Hematopoietic multipotent progenitor cell treated with erythropoietin and hydrocortisone succinate and interleukin-3 and kit ligand, for 15 days (in vitro differentiated cells): ENCODE results near the gene EVI5L.
A peak's percentile ranks its signal among the peaks of the same experiment; 100 is the strongest.

Source experiments
- DNase-seq: peaks from one replicate; pipeline ENCODE4 v3.0.0-alpha.2; 2015; ENCODE audit warnings: low spot score

Gene EVI5L

GRCh38 chr19:7898967-7899366 lies 68.9 kb downstream of the EVI5L start:
- no peak for DNase-seq

GRCh38 chr19:7899751-7900378 lies 69.8 kb downstream of the EVI5L start:
- DNase-seq: no peak

DNA sequence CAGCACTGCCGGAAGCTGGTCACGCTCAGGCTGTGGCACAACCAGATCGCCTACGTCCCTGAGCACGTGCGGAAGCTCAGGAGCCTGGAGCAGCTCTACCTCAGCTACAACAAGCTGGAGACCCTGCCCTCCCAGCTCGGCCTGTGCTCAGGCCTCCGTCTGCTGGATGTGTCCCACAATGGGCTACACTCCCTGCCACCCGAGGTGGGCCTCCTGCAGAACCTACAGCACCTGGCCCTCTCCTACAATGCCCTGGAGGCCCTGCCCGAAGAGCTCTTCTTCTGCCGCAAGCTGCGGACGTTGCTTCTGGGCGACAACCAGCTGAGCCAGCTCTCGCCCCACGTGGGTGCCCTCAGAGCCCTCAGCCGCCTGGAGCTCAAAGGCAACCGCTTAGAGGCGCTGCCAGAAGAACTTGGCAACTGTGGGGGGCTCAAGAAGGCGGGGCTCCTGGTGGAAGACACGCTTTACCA lies 70.4 kb downstream of the EVI5L start:
- DNase-seq: no peak

GRCh38 chr19:7900931-7901330 lies 70.9 kb downstream of the EVI5L start:
- no peak for DNase-seq

GRCh38 chr19:7901337-7901736 lies 71.3 kb downstream of the EVI5L start:
- DNase-seq: no peak

DNA sequence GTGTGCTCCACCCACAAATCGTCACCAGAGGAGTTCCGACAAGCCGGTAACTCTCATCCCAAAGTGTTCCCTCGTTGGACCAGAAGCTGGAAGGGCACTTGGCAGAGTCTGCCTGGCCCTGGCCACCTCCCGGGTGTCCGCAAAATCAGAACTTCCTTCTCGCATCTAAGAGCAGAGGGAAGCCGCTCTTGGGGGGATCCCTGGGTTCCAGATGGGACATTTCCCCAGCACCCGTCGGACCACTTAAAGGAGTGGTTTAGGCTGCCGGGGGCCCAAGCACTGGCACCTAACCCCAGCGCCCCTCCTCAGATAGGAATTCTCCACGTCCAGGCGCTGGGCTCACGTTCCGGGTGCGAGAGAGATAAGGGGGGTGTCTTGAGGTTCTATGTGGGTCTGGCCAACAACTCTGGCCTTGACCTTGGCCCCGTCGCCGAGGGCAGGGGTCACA lies 72.8 kb downstream of the EVI5L start:
- DNase-seq: no peak

DNA sequence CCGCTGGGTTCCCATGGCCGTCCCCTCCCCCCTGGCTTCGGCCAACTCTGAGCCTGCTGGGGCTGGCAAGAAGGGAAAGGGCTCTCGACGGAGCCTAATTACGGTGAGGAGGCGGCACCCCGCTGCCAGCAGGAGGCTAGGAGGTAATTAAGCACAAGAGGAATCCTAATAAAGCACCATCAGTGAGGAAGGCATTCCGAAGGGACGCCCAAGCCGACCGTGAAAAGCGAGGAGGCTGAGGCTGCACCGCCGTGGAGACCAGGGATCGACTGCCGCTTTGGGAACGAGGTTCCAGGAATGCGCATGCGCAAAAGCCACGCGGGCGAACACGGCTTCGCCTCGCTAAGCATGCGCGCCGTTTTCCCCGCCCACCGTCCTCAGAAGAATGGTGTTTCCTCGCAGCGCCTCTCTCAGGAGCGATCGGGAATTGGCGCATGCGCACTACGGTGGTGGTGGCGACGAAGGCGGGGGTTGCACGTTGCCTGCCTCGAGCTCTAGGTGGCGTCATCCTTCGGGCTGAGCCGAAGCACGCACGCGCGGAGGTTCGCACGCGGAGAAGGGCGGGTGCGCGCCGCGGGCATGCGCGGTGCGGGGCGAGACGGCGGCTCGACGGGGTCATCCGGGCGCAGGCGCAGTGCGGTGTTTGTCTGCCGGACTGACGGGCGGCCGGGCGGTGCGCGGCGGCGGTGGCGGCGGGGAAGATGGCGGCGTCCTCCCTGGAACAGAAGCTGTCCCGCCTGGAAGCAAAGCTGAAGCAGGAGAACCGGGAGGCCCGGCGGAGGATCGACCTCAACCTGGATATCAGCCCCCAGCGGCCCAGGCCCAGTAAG lies 73.4 kb downstream of the EVI5L start, which contains the start of gene MAP2K7:
Gene MAP2K7, plus strand, starts transcription at position 634 of the 830 bp plus-strand sequence. Its CDS starts 68 bp downstream, at position 702.
- DNase-seq: peak; percentile 100

GRCh38 chr19:7904074-7905020 lies 74.3 kb downstream of the EVI5L start:
- no peak for DNase-seq

DNA sequence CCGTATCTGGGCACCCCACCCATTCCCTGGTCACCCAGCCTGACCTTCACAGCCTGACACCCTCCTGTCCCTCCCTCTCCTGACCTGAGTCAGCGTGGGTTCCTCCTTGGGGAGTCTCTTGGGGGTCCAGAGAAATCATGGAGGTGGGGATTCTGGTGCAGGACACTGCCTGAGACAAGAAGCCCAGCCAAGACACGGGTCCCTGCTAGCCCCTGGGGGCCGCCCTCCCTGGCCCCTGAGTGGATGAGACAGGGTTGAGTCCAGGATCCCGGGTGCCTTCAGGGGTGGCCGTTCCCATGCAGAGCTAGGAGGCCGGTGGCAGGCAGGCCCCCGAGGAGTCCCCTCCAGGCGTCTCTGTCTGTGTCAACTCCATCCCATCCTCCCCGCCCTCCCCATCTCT lies 75.2 kb downstream of the EVI5L start:
- no peak for DNase-seq

DNA sequence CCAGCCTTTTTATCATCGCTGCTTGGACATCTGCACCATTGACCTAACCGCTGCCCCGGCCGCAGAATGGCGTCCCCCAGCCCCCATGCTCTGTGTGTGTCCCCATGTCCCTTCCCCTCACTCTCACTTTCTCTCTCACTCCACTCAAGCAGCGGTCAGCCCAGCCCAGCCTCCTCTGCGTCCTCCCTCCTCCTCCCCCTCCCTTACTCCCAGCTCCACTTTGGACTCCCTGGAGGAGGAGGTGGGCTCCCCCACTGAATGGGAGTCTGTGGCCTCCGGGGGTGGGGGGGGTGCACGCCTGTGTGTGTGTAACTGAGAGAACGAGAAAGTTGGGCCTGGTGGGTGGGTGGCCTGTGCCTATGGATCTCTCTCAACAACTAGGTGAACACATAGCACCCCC lies 75.8 kb downstream of the EVI5L start:
- no peak for DNase-seq

- no peak for DNase-seq
Observed at GRCh38 chr19:7907122-7907521, 77.1 kb downstream of the EVI5L start.

GRCh38 chr19:7907544-7907943 lies 77.5 kb downstream of the EVI5L start:
- DNase-seq: no peak

DNA sequence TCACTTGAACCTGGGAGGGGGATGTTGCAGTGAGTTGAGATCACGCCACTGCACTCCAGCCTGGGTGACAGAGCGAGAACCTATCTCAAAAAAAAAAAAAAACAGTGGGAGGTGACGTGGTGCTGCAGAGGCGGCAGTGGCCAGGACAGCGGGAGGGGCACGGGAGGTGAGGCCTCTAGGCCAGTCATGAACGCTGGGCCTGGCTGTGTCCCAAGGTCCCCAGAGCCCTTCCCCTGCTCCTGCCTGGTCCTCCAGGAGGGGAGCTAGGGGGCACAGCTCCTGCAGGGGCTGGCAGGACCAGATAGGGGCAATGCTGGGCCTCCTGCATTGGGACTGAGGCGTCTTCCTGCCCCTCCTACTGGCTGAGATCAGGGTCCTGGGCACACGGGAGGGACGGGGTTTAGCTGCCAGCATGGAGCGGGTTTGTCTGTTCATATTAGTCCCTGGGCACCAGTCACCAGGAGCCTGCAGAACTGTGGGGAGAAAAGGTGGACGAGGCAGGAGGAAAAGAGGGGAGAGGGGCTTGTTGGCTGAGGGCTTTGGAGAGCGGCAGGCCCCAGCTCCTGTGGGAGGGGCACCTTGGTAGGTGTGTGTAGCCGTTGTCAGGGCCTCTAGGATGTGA lies 78.2 kb downstream of the EVI5L start:
- DNase-seq: peak; percentile 55

- no peak for DNase-seq
Observed at GRCh38 chr19:7908742-7909461, 78.9 kb downstream of the EVI5L start.

DNA sequence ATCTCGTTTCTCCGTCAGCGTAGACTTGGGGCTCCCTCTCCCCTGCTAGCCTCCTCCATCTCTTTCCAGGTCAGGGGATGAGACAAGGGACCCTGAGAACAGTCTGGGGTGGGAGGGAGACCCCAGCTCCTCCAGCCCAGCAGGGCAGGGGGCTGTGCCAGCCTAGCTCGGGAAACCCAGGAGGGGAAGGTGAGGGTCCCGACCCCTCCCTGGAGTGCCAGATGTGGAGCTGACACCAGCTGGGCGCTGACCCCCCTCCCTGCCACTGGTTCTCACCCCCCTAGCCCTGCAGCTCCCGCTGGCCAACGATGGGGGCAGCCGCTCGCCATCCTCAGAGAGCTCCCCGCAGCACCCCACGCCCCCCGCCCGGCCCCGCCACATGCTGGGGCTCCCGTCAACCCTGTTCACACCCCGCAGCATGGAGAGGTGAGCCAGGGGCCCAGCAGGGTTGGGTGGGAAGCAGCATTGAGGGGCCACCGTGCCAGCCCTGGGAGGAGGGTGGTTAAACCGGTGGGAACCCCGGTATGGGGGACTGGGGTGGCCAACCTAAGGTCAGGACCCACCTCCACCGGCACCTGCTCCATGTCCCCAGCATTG lies 79.6 kb downstream of the EVI5L start:
- no peak for DNase-seq

- DNase-seq: no peak
Observed at GRCh38 chr19:7910321-7911161, 80.5 kb downstream of the EVI5L start.

- no peak for DNase-seq
Observed at GRCh38 chr19:7911508-7912143, 81.6 kb downstream of the EVI5L start.

GRCh38 chr19:7912144-7912696 lies 82.2 kb downstream of the EVI5L start:
- no peak for DNase-seq
